SK-N-MC (cell line): ENCODE data around the gene FARSA.

Experiments
- EZH2 ChIP-seq: fragments of 200-600 bp; sonication (generic); IDR thresholded peaks from one replicate; pipeline ENCODE4 v1.6.1; 2017; ENCODE audit warnings: antibody characterized with exemption
- FOXP2 ChIP-seq: optimal IDR thresholded peaks from 2 replicates; pipeline ENCODE3; 2011; ENCODE audit warnings: mild to moderate bottlenecking, moderate library complexity; ENCODE audit not compliant: insufficient read depth; ENCODE audit errors: extremely low read length, control extremely low read depth
- POLR2AphosphoS5 ChIP-seq: IDR thresholded peaks from 2 replicates; pipeline ENCODE4 v1.6.1; 2012; ENCODE audit warnings: mild to moderate bottlenecking, low read depth, low read length, borderline replicate concordance

- no peak; the same call in 1 of the 2 replicates for TF ChIP-seq POLR2AphosphoS5
- no peak for TF ChIP-seq EZH2
- no peak for TF ChIP-seq FOXP2
Observed at GRCh38 chr19:12939975-12940423, 6.5 kb upstream of the FARSA start.
